Astrocyte of the cerebellum (primary cell): ENCODE data around the gene LRRC15.

ENCODE experiments used
- DNase-seq: peaks from one replicate; pipeline ENCODE4 v3.0.0-alpha.2; 2011; ENCODE audit warnings: low read depth
- H3K4me3 ChIP-seq: 2 replicates; pipeline ENCODE4 v1.5.1; 2011; ENCODE audit warnings: mild to moderate bottlenecking, low read depth, low read length, moderate library complexity
- CTCF ChIP-seq: IDR thresholded peaks from 2 replicates; pipeline ENCODE4 v1.5.1; 2012; ENCODE audit warnings: low read length, low read depth, moderate library complexity, mild to moderate bottlenecking; ENCODE audit errors: missing control alignments
- in situ Hi-C: cut with HindIII; loops from 2 replicates; pipeline ENCODE4 v1.10.0; 2017; ENCODE audit warnings: low sequenced_read_pairs

Gene LRRC15

GRCh38 chr3:194311000-194311399, 58.5 kb downstream of the LRRC15 start:
- in situ Hi-C loops, result loop anchor here (25.0 kb wide), 1 partner anchor 649 kb away; no protein-coding TSS in a partner anchor
- no peak for TF ChIP-seq CTCF
- no peak for DNase-seq
- H3K4me3 ChIP-seq, result no peak overlapping the region

- in situ Hi-C loops, result loop anchor here (25.0 kb wide), 1 partner anchor 648 kb away; no protein-coding TSS in a partner anchor
- H3K4me3 ChIP-seq, result no peak overlapping the region
- no peak for TF ChIP-seq CTCF
- DNase-seq, result no peak
These were observed 59.3 kb downstream of the LRRC15 start for GRCh38 chr3:194310060-194310835.

- no peak for TF ChIP-seq CTCF
- in situ Hi-C loops, result loop anchor here (25.0 kb wide), 1 partner anchor 647 kb away; no protein-coding TSS in a partner anchor
These were observed 60.7 kb downstream of the LRRC15 start for GRCh38 chr3:194308601-194309449.

GRCh38 chr3:194307849-194308248, 61.7 kb downstream of the LRRC15 start:
- DNase-seq, result no peak
- H3K4me3 ChIP-seq, result no peak overlapping the region
- TF ChIP-seq CTCF, result no peak
- in situ Hi-C loops, result loop anchor here (25.0 kb wide), 1 partner anchor 646 kb away; no protein-coding TSS in a partner anchor

More at GRCh38 chr3:194308601-194309449, 60.7 kb downstream of the LRRC15 start:
- no peak for DNase-seq
- H3K4me3 ChIP-seq, result no peak overlapping the region

- DNase-seq, result no peak
- H3K4me3 ChIP-seq, result no peak overlapping the region
These were observed 62.5 kb downstream of the LRRC15 start for GRCh38 chr3:194306771-194307640.

More at GRCh38 chr3:194306771-194307640, 62.5 kb downstream of the LRRC15 start:
- no peak for TF ChIP-seq CTCF
- in situ Hi-C loops, result loop anchor here (25.0 kb wide), 1 partner anchor 645 kb away; no protein-coding TSS in a partner anchor
